Thyroid gland (tissue), 4 donors: ENCODE measurements around the gene CDH23.

ENCODE experiments used
- POLR2A ChIP-seq, 2 donors: fragments of 450-650 bp; IDR thresholded peaks; one replicate each; pipeline ENCODE4 v1.6.1; 2017; ENCODE audit warnings: antibody characterized with exemption in 2 of 2, mild to moderate bottlenecking in 2 of 2, moderate library complexity in 1 of 2
- TF ChIP-seq, protein P1 (sequence below), 6 experiments: fragments of 200-600 bp in 3 of 6; fragments of 450-650 bp in 3 of 6; sonication (generic) in 3 of 6; IDR thresholded peaks; one replicate each; pipeline ENCODE4 v1.5.1; 2016 to 2019; ENCODE audit warnings: antibody characterized with exemption in 6 of 6, mild to moderate bottlenecking in 2 of 6, inconsistent platforms in 1 of 6, moderate library complexity in 1 of 6

DNA sequence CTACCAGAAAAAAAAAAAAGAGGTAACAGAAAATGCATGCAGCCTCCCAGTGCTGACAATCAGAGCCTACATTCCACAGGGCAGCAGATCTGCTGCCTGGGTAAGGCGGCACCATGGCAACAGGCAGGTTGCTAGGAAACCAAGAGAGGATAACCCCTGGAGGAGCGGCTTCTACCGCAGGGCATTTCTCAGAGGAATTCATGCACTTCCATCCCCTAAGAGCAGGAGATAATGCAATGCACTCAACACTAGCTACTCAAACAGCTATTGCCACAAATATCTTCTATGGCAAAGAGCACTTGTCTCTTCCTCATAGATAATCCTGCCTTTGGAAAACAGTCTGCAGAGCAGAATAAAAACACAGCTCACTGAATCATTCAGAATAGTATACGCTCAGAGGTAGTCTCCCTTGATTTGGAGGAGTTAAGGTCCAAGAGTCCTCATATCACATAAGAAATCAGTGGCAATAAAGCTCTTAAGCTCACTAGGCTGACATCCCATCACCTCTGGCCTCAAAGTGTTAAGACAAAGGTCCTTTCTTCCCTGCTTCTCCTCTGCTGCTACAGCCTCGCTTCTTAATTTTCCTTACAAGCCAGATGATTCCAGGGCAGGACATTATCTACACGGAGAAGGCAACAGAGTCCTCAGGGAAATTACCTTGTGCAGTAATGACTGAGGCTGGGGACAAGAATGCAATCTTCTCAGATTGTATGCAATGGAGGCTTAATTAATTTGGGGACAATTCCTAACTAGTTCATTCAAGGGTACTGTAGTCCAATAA is 443.6 kb downstream of the CDH23 start:
- TF ChIP-seq, protein P1, sequence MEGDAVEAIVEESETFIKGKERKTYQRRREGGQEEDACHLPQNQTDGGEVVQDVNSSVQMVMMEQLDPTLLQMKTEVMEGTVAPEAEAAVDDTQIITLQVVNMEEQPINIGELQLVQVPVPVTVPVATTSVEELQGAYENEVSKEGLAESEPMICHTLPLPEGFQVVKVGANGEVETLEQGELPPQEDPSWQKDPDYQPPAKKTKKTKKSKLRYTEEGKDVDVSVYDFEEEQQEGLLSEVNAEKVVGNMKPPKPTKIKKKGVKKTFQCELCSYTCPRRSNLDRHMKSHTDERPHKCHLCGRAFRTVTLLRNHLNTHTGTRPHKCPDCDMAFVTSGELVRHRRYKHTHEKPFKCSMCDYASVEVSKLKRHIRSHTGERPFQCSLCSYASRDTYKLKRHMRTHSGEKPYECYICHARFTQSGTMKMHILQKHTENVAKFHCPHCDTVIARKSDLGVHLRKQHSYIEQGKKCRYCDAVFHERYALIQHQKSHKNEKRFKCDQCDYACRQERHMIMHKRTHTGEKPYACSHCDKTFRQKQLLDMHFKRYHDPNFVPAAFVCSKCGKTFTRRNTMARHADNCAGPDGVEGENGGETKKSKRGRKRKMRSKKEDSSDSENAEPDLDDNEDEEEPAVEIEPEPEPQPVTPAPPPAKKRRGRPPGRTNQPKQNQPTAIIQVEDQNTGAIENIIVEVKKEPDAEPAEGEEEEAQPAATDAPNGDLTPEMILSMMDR (IDR thresholded peaks at IDR 0.05) = no peak
- TF ChIP-seq POLR2A (IDR thresholded peaks at IDR 0.05) = no peak
